GM12878 (cell line): ENCODE measurements around the gene PAEP. TPM values are rescaled to one million over a fixed set of nuclear protein-coding genes. Genes with fewer than 3 reads are reported as not detected.

Experiments used
- ATAC-seq: fragments of 200-7000 bp; cut with Tn5 transposase; 3 replicates; pipeline ENCODE4 v1.9.1; 2020; ENCODE audit warnings: mild to moderate bottlenecking, moderate library complexity
- BruUV-seq: library from RNA; stranded (reverse); fragments of 400-500 nt; replicated peaks from 2 replicates; lab custom pipeline; 2021; lab: Mats Ljungman, UMichigan
- CTCF ChIA-PET: fragments of 300-600 bp; sonication (Branson Sonifier 250); formaldehyde crosslinking; extraction: SDS; loops from one replicate; lab custom pipeline; 2021; ENCODE audit warnings: inconsistent platforms; lab: Yijun Ruan, JAX
- POLR2A ChIA-PET: fragments of 350-600 bp; formaldehyde crosslinking; extraction: SDS; loops from one replicate; lab custom pipeline; 2021; ENCODE audit warnings: inconsistent platforms; lab: Charles Lee
- RAD21 ChIA-PET: fragments of 300-600 bp; sonication (Branson Sonifier 250); formaldehyde crosslinking; loops from one replicate; lab custom pipeline; 2023; ENCODE audit warnings: antibody characterized with exemption; ENCODE audit not compliant: unreplicated experiment; lab: Charles Lee
- SMC1A ChIA-PET: fragments of 300-600 bp; sonication (Branson Sonifier 250); formaldehyde crosslinking; loops from one replicate; lab custom pipeline; 2023; ENCODE audit not compliant: unreplicated experiment, uncharacterized antibody; lab: Charles Lee
- DNase-seq: peaks from one replicate; pipeline ENCODE4 v3.0.0-alpha.2; 2011; ENCODE audit warnings: low read depth, low spot score
- FAIRE-seq: peaks from 3 replicates; lab custom pipeline; 2011; peaks lifted over from hg19 to GRCh38; lab: Jason Lieb, UNC
- H2AFZ ChIP-seq: 2 replicates; pipeline ENCODE4 v1.6.0; 2011; ENCODE audit warnings: low read depth, low read length, control low read depth; ENCODE audit not compliant: control insufficient read depth
- H3K27ac ChIP-seq: 2 replicates; pipeline ENCODE4 v1.5.1; 2011; ENCODE audit warnings: control low read depth; ENCODE audit not compliant: control insufficient read depth, insufficient read depth
- H3K27me3 ChIP-seq, 2 experiments: replicated peaks in 1 of 2; 2 replicates each; pipeline versions ENCODE4 v1.6.0 to v1.6.1; 2011; ENCODE audit warnings: low read length in 1 of 2; ENCODE audit not compliant: control insufficient read depth in 2 of 2, insufficient read depth in 2 of 2
- H3K36me3 ChIP-seq, 2 experiments: 2 replicates each; pipeline ENCODE4 v1.5.1; 2011; ENCODE audit warnings: low read length in 1 of 2; ENCODE audit not compliant: control insufficient read depth in 2 of 2, insufficient read depth in 2 of 2
- H3K4me1 ChIP-seq: 2 replicates; pipeline ENCODE4 v1.6.1; 2011; ENCODE audit warnings: mild to moderate bottlenecking, low read length, moderate library complexity, mixed read lengths; ENCODE audit not compliant: control insufficient read depth, insufficient read depth
- H3K4me2 ChIP-seq: 2 replicates; pipeline ENCODE4 v1.6.0; 2011; ENCODE audit warnings: control low read depth; ENCODE audit not compliant: control insufficient read depth, insufficient read depth
- H3K4me3 ChIP-seq: fragments of 200-600 bp; sonication (generic); 2 replicates; pipeline ENCODE4 v1.5.1; 2016
- H3K79me2 ChIP-seq: 2 replicates; pipeline ENCODE4 v1.6.0; 2011; ENCODE audit warnings: low read length; ENCODE audit not compliant: control insufficient read depth, insufficient read depth
- H3K9ac ChIP-seq: 2 replicates; pipeline ENCODE4 v1.8.0; 2011; ENCODE audit warnings: low read length, control low read depth, mixed read lengths; ENCODE audit not compliant: control insufficient read depth, insufficient read depth
- H3K9me3 ChIP-seq: replicated peaks from 3 replicates; pipeline ENCODE4 v1.5.1; 2011; ENCODE audit warnings: mild to moderate bottlenecking, low read length; ENCODE audit not compliant: control insufficient read depth, insufficient read depth
- H4K20me1 ChIP-seq: 2 replicates; pipeline ENCODE4 v1.6.0; 2011; ENCODE audit not compliant: control insufficient read depth, insufficient read depth
- CHD1 ChIP-seq: IDR thresholded peaks from 2 replicates; pipeline ENCODE4 v1.6.1; 2012; ENCODE audit warnings: low read depth, low read length, improper control_type of control experiment
- KAT2A ChIP-seq: conservative IDR thresholded peaks from 2 replicates; pipeline ENCODE4 v1.6.1; 2011; ENCODE audit warnings: low read depth, low read length; ENCODE audit not compliant: control insufficient read depth
- MAX ChIP-seq: IDR thresholded peaks from 2 replicates; pipeline ENCODE4 v1.6.1; 2012; ENCODE audit warnings: low read depth, low read length, improper control_type of control experiment
- MEF2A ChIP-seq: IDR thresholded peaks from 2 replicates; pipeline ENCODE4 v1.6.1; 2011; ENCODE audit warnings: low read depth, mild to moderate bottlenecking, low read length, moderate library complexity; ENCODE audit not compliant: insufficient read depth
- NR2C1 ChIP-seq: fragments of 450-650 bp; IDR thresholded peaks from 2 replicates; pipeline ENCODE4 v1.6.1; 2017; ENCODE audit warnings: antibody characterized with exemption, mild to moderate bottlenecking, moderate library complexity
- RELA ChIP-seq: fragments of 450-650 bp; IDR thresholded peaks from 2 replicates; pipeline ENCODE4 v1.8.0; 2014; ENCODE audit warnings: borderline replicate concordance; ENCODE audit not compliant: partially characterized antibody
- SMAD1 ChIP-seq: fragments of 450-650 bp; IDR thresholded peaks from 2 replicates; pipeline ENCODE4 v1.6.1; 2018; ENCODE audit warnings: mild to moderate bottlenecking, low read depth; ENCODE audit not compliant: partially characterized antibody
- TCF12 ChIP-seq: IDR thresholded peaks from 2 replicates; pipeline ENCODE4 v1.6.1; 2011; ENCODE audit warnings: low read depth, mild to moderate bottlenecking, low read length
- YBX1 ChIP-seq: fragments of 450-650 bp; IDR thresholded peaks from 2 replicates; pipeline ENCODE4 v1.6.1; 2016; ENCODE audit warnings: antibody characterized with exemption
- WGBS: methylation state at CpG from one replicate; pipeline ENCODE4 v1.1.6; 2016; ENCODE audit warnings: low lambda C conversion rate; ENCODE audit not compliant: insufficient replicate concordance, insufficient coverage; ENCODE audit errors: missing lambda C conversion rate; 5-methylcytosine and 5-hydroxymethylcytosine counted together
- in situ Hi-C: fragments of 300-500 bp; cut with MboI; formaldehyde crosslinking; loops from 9 replicates; pipeline ENCODE4 v1.14.3; 2018; ENCODE audit warnings: mixed read lengths
- intact Hi-C: fragments of 100-400 bp; cut with micrococcal nuclease; formaldehyde crosslinking; loops from one replicate; pipeline ENCODE4 v1.14.2; 2022; ENCODE audit not compliant: unreplicated experiment
- polyA plus RNA-seq, 11 experiments: library from polyadenylated mRNA; depleted of rRNA in 4 of 11; unstranded in 6 of 11; stranded (reverse) in 5 of 11; fragments of >200 nt; fragmentation: Nextera tagmentation in 4 of 11; fragmentation: Illumina TruSeq in 1 of 11; extraction: Ambion mirVana in 4 of 11; extraction: Trizol in 1 of 11; gene quantifications; 1 replicate in 1 of 11; 2 replicates in 10 of 11; pipeline versions ENCODE4 v1.2.1 to v1.2.3, GENCODE V29; 2011 to 2016; ENCODE audit warnings: inconsistent platforms in 2 of 11, missing spikeins in 2 of 11, low read depth in 1 of 11
- total RNA-seq, 4 experiments: library from RNA; depleted of rRNA in 3 of 4; stranded (reverse); fragments of >200 nt in 3 of 4; fragmentation: Illumina TruSeq in 1 of 4; extraction: Trizol in 1 of 4; gene quantifications; 2 replicates each; pipeline versions ENCODE4 v1.2.1 to v1.2.3, GENCODE V29; 2013 to 2021
- TF ChIP-seq, protein P1 (sequence below): fragments of 150-350 bp; IDR thresholded peaks from 2 replicates; pipeline ENCODE4 v1.6.1; 2016; ENCODE audit warnings: low read depth, low read length
- TF ChIP-seq, protein P2 (sequence below): IDR thresholded peaks from 2 replicates; pipeline ENCODE4 v1.6.1; 2012; ENCODE audit warnings: improper control_type of control experiment, low read depth, low read length; ENCODE audit not compliant: insufficient replicate concordance
- TF ChIP-seq, protein P3 (sequence below): IDR thresholded peaks from 2 replicates; pipeline ENCODE4 v1.6.1; 2012; ENCODE audit warnings: low read length, inconsistent platforms

The PAEP gene
- total and polyA plus RNA-seq, 10 of the 15 experiments (the other 5 are each of a cell fraction or from before 2014, with no cell fraction given): not detected

DNA sequence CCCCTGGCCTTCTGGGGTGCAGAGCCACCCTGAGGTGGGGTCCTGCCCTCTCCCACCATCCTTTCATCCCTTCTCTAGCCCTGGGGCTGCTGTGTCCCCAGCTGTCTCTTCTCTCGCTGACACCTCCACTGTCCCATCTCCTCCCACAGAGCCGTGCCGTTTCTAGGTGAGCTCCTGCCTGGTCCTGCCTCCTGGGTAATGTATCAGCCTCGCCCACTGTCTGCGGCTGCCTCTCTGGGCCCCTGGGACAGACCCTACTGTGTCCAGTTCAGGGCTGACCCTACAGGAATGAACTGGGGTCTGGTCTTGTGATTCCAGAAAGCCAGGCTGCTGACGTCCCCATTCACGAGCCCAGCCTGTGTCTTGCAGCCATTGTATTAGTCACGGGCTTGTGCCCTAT lies 4.1 kb downstream of the PAEP start:
- in situ Hi-C loops: no loop called here
- ChIA-PET POLR2A (interaction anchor here (0.5 kb wide), 1 partner anchor 1514 kb away, joined by 7 read pairs; no protein-coding TSS in a partner anchor), CTCF (no interaction called here), RAD21 (no interaction called here), SMC1A (no interaction called here)
- WGBS: 40% methylated on average over 8 of the region's 8 CpGs
- DNase-seq (no peak), FAIRE-seq (no peak), ATAC-seq (no peak)
- Histone ChIP-seq H3K27me3 (no peaks in the 10 kb centered on the region; a peak in 1 of 4 replicates), H3K4me3 (no peak overlapping the region), H4K20me1 (no peaks in the 10 kb centered on the region), H3K27ac (no peak overlapping the region), H3K4me1 (no peaks in the 10 kb centered on the region), H3K9ac (no peak overlapping the region), H3K4me2 (no peak overlapping the region), H2AFZ (no peak overlapping the region), H3K79me2 (no peaks in the 10 kb centered on the region), H3K9me3 (no peaks in the 10 kb centered on the region), H3K36me3 (no peaks in the 10 kb centered on the region)
- no TSS peak for BruUV-seq
- intact Hi-C loops: no loop called here
- TF ChIP-seq, protein P1, sequence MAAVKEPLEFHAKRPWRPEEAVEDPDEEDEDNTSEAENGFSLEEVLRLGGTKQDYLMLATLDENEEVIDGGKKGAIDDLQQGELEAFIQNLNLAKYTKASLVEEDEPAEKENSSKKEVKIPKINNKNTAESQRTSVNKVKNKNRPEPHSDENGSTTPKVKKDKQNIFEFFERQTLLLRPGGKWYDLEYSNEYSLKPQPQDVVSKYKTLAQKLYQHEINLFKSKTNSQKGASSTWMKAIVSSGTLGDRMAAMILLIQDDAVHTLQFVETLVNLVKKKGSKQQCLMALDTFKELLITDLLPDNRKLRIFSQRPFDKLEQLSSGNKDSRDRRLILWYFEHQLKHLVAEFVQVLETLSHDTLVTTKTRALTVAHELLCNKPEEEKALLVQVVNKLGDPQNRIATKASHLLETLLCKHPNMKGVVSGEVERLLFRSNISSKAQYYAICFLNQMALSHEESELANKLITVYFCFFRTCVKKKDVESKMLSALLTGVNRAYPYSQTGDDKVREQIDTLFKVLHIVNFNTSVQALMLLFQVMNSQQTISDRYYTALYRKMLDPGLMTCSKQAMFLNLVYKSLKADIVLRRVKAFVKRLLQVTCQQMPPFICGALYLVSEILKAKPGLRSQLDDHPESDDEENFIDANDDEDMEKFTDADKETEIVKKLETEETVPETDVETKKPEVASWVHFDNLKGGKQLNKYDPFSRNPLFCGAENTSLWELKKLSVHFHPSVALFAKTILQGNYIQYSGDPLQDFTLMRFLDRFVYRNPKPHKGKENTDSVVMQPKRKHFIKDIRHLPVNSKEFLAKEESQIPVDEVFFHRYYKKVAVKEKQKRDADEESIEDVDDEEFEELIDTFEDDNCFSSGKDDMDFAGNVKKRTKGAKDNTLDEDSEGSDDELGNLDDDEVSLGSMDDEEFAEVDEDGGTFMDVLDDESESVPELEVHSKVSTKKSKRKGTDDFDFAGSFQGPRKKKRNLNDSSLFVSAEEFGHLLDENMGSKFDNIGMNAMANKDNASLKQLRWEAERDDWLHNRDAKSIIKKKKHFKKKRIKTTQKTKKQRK: no peak
- TF ChIP-seq MAX (no peak), RELA (no peak), MEF2A (no peak), YBX1 (no peak), KAT2A (no peak), TCF12 (no peak), SMAD1 (no peak), CHD1 (no peak), NR2C1 (no peak)
- TF ChIP-seq, protein P2, sequence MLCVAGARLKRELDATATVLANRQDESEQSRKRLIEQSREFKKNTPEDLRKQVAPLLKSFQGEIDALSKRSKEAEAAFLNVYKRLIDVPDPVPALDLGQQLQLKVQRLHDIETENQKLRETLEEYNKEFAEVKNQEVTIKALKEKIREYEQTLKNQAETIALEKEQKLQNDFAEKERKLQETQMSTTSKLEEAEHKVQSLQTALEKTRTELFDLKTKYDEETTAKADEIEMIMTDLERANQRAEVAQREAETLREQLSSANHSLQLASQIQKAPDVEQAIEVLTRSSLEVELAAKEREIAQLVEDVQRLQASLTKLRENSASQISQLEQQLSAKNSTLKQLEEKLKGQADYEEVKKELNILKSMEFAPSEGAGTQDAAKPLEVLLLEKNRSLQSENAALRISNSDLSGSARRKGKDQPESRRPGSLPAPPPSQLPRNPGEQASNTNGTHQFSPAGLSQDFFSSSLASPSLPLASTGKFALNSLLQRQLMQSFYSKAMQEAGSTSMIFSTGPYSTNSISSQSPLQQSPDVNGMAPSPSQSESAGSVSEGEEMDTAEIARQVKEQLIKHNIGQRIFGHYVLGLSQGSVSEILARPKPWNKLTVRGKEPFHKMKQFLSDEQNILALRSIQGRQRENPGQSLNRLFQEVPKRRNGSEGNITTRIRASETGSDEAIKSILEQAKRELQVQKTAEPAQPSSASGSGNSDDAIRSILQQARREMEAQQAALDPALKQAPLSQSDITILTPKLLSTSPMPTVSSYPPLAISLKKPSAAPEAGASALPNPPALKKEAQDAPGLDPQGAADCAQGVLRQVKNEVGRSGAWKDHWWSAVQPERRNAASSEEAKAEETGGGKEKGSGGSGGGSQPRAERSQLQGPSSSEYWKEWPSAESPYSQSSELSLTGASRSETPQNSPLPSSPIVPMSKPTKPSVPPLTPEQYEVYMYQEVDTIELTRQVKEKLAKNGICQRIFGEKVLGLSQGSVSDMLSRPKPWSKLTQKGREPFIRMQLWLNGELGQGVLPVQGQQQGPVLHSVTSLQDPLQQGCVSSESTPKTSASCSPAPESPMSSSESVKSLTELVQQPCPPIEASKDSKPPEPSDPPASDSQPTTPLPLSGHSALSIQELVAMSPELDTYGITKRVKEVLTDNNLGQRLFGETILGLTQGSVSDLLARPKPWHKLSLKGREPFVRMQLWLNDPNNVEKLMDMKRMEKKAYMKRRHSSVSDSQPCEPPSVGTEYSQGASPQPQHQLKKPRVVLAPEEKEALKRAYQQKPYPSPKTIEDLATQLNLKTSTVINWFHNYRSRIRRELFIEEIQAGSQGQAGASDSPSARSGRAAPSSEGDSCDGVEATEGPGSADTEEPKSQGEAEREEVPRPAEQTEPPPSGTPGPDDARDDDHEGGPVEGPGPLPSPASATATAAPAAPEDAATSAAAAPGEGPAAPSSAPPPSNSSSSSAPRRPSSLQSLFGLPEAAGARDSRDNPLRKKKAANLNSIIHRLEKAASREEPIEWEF: no peak
- TF ChIP-seq, protein P3, sequence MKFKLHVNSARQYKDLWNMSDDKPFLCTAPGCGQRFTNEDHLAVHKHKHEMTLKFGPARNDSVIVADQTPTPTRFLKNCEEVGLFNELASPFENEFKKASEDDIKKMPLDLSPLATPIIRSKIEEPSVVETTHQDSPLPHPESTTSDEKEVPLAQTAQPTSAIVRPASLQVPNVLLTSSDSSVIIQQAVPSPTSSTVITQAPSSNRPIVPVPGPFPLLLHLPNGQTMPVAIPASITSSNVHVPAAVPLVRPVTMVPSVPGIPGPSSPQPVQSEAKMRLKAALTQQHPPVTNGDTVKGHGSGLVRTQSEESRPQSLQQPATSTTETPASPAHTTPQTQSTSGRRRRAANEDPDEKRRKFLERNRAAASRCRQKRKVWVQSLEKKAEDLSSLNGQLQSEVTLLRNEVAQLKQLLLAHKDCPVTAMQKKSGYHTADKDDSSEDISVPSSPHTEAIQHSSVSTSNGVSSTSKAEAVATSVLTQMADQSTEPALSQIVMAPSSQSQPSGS: no peak
